ENCODE results near the gene FGF8.

The FGF8 gene

GRCh38 chr10:101725296-101726114, 50.4 kb downstream of the FGF8 start:
- no peak for DNase-seq

- no peak for DNase-seq
Observed at GRCh38 chr10:101724446-101724845, 51.5 kb downstream of the FGF8 start.

GRCh38 chr10:101723176-101723575, 52.7 kb downstream of the FGF8 start:
- DNase-seq = no peak

- DNase-seq = no peak
Observed at GRCh38 chr10:101721806-101722205, 54.1 kb downstream of the FGF8 start.

GRCh38 chr10:101720606-101721230, 55.2 kb downstream of the FGF8 start:
- DNase-seq = no peak

Data from NCI-H146 (cell line).